SIG-M5 treated with dmso at 0.1 percent for 504 hours (cell line): Measurements from ENCODE around the gene CD200.
A peak's percentile ranks its signal among the peaks of the same experiment; 100 is the strongest.

ENCODE experiments used
- DNase-seq: peaks from one replicate; lab custom pipeline; 2025; ENCODE audit not compliant: unreplicated experiment; lab: John Stamatoyannopoulos, UW

CD200 gene

DNA sequence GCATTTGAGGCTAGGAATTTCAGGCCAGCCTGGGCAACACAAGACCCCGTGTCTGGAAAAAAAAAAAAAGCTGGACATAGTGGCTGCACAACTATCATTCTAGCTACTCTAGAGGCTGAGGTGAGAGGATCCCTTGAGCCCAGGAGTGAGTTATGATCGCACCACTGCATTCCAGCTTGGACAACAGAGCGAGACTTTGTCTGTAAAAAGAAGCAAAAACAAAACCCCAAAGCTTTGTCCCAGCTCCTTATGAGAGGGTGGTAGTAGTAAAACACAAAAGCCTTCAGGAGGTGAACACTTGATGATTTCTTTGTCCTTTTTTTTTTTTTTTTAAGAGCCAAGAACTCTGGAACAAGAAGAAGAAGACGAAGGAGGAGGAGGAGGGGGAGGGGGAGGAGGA, 1.1 kb upstream of the CD200 start:
- DNase-seq = no peak

DNA sequence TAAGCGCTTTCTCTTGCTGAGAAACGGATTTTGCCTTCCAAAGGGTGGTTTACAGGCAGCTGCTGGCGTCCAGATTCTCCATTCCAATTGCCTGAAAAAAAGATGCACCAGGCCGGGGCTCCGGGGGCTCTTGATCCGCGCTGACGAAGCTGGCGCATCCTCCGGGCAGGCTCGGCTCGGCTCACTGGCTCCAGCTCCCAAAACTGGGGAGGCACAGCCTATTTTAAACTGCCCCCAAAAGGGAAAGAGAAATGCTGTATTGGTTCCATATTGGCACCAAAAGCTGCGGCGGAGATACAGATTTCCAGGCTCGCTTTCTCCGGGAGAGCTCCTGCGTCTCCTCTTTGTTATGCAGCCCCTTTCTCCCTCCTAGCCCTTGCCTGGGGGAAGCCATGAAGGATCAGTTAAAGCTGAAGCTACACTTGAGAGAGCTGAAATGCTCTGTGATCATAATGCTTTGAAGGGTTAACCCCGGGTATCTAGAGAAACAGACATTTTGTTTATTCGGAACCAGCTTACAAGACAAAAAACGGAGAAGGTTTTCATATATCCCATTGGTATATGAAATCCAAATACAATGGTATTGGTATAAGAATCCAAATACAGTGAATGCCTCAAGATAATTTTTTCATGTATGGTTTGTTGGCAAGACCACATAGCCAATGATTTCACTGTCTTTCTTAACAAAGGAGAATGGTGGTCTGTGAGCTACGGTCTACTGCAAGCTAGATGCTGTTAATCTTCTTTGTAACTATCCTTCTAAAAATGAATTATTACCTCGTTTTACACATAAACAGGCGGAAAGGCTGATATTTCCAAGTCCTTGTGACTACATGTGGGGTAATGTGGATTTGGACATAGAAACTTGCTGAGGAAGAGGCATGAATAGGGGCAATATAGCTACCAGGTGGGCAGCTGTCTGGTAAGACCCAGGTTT, 693 bp downstream of the CD200 start:
- no peak for DNase-seq

DNA sequence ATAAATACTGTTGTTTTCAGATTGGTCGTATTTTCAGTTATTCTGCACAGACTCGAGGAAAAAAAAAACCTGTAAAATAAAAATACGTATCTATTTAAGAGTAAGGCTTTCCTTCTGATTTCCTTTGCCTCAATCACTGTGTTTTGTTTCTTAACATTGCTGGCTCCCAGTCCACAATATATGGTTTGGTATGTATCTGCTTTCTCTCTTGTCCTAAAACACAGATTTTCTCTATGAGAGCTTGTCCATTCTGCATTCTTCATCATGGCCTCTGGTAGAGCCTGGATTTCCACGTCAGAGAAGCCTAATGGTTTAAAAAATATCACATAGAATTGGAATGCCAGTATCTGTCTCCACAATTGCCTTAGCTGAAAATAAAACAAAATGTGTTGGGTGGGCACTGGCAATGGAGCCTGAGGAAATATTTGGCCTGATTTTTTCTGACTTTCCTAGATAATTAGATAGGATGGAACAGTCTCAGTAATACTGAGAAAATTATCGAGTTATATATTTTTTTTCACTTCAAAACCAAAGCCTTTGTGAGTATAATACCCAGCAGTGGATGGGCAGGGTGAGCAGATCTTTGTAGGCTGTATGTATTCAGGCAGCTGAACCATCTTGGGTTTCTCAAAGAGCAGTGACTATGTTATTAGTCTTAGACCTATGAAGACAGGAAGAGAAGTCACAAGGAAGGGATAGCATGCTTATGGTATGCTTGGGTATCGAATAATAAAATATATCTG, 1.9 kb downstream of the CD200 start:
- no peak for DNase-seq

DNA sequence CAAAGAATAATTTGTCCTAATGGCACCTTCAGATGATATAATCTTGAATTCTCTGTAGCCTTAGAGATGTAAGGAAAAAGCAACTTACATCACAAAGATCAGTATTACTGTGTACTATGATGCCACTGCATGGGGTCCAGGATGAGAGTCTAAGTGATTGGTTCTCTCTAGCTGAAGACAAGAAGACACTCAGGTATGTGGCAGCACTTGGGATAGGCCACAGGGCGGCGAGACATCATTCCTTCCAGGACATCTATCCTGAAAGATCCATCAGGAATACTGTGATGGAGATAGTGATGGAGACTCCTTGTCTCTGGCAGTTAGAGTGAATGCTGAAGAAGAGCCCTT, 2.5 kb downstream of the CD200 start:
- no peak for DNase-seq

DNA sequence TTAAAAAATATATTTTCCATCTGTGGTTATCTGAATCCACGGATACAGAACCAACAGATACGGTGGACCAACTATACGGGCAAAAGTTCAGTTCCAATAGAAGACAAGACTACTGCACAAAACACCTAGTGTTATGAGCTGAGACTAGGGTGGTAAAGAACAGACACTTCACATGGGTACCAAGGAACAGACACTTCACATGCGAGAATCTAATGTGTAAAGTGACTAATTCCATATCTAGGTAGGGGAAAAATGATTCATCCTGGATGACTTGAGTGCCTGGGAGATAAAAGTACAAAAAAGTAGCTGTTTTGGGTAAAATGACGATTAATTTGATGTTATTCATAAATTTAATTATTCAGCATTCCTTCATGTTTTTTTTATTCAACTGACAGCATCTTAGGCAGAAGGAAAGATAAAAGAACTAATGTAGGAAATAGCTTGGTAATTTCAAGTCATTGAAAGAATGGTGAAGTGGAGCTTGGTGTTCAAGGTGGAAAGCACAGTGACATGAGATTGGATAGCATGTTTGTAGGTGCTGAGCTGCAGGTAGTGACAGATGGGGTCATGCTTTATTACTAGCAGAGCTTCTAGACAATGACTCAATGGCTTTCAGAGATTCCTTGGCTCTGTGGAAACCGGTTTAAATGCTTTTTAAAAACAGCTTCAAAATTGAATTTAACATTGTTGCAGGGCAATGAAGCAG, 5.2 kb downstream of the CD200 start:
- DNase-seq = no peak

DNA sequence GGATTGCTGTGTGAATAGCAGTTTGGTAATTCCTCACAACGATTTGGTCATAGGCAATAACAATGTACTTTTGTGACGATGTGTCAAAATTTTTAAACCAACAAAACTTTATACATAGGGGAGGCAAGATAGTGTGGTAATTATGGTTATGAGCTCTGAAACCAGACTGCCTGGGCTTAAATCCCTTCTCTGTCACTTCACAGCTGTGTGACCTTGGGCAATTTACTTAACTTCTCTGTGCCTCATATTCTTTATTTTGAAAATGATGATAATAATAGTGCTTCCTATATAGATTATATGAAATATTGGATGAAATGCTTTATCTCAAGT, 5.7 kb downstream of the CD200 start:
- DNase-seq = no peak

DNA sequence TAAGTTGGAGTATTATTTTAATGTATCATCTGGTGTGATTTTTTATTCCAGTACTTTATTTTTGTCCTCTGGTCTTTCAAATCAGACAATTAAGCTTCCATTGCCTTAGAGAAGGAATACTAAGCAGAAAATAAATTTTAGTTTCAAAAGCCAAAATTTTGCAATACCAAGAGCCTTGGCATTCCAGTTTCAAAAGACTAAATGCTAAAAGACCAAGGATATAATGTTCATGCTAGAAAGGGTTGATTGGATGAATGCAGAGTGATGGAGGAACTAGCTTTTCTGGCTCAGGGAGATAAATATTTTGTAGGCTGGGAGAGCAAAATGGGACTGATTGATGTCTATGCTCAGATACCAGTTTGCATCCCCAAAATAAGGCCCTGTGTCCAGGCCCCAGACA, 6.2 kb downstream of the CD200 start:
- DNase-seq = no peak

DNA sequence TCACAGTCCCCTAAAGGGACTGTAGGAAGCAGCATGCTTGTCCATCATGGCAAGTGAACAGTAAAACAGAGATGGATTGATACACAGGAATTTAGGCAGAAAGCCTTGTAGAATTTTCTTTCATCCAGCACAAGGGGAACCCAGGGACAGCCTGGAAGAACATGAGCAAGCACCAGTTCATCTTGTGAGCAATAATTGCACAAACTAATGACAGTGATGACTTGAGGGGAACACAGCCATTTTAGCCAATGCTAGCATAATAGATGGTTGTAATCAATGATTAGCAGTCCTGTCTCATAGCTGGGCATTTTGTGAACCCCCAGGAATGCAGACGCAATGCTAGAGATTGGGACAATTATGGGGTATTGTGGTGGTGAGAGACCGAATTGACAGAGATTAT, 6.7 kb downstream of the CD200 start:
- no peak for DNase-seq

DNA sequence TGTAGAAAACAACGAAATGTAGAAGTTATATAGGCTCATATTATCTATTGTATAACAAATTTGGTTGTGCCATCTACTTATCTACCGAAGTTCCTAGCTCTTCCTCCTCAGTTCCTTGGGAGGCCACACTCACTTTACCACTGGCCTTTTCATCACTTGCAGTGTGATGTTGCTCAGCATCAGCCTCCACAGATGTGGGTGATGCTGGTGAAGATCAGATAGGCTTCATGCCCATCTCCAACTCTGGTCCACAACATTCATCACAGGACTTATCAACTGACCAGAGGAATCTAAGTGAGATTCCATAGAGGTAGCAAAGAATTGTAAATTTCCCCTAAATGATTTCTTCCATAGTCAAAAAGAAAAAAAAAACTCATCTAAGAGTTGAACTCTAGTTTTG, 8.4 kb downstream of the CD200 start:
- no peak for DNase-seq

DNA sequence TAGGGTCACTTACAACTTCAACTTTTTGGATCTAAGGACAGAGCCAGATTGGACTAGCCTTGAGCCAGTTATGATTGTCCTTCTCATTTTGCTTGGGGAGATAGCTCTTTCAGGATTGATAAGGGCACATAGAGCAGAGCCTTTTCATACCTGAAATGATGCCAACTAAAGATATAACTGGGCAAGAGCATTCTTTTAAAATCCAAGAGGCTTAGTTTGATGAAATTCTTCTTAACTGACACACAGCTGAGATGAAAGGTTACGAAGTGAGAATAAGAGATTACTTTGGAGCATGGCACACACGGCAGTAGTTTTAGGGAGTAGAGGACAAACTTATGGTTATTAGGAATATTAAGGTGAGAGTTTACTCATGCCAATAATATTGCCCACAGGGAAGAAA, 12.7 kb downstream of the CD200 start:
- no peak for DNase-seq

DNA sequence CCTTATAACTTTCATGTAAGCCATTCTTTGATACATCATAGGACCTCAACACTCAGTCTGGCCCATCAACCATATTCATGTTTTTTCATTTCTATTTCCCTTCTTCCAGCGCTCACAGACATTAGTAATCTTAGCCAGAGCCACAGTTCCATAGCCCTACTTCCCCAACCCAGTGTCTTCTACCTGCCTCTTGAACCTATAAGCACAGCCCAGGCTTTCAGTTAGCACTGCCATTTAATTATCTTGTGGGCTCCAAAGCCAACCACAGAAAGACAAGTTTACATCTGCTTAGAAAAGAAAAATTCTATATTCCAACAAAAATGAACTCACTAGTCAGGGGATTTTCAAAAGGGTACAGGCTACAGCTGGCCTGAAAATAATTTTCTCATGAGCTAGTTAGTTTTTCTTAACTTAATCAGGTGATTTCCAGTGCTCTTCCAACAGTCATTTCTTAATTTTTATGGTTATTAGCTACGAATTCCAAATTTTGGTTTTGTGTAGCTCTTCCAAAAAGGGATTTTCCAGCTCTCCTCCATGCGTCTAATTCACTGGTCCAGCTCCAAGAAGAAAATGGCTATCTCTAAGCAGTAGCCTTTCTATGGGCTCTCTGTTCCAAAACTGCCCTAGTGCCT, 13.7 kb downstream of the CD200 start:
- DNase-seq = no peak

DNA sequence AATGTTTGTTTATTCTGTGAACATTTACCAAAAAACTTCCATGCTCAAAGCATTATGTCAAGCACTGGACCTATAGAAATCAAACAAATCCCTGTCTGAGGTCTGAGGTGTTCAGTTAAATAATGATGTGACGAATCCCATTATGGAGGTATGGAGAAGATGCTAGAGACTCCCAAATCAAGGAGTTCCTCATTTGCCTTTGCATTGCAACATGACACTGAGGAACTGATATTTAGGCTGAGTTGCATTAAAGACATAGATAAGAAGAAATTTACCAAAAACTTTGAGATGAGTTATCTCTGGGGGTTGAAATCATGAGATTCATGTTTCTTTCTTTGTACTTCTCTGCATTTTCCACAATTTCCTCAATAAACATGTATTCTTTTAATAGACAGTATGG, 16.0 kb downstream of the CD200 start:
- peak; percentile 13 for DNase-seq

DNA sequence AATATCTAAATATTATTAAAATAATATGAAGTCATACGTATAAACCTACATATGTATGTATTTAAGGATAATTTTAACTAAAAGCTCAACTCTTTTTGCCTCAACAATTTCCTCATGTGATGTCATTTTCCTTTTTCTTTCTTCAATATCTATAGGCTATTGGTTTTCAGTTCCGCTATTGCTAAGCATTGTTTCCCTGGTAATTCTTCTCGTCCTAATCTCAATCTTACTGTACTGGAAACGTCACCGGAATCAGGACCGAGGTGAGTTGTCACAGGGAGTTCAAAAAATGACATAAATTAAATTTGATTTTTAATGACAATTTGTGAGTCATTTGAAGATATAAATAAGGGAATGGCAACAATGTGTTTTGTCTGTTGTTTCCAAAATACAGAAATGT, 16.6 kb downstream of the CD200 start:
- no peak for DNase-seq

DNA sequence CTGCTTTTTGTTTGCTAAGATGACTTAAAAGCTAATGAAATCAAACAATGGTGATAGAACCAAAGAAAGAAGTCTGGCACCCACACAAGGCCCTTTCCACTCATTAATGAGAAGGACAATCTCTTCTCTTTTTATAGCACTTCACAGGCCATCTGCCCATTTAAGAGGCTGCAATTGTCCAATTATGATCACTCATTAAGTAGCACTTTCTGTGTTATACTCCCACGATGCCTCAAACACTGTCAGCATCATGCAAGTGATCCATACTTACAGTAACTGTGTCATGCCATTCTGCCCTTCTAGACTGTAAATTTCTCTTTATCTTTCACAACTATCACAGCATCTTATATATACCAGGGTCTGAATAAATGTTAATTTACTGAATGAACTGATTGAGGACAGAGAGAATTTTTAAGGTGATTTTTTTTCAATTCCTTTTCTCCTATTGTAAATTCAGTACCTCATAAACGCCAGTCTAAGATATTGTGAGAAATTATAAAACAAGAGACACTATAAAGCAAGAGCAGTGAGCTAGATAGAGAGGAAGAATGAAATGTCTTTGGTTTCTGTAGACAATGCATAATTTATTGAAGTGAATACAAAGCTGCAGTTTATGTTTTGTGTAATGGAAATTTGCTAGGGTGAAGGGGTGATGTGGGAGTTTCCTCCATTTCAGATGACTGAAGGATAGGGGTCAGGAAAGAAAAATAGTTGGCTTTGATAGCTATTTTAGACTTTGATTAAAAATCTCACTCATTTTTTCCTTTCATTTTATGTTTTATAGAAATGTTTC, 17.3 kb downstream of the CD200 start:
- no peak for DNase-seq

DNA sequence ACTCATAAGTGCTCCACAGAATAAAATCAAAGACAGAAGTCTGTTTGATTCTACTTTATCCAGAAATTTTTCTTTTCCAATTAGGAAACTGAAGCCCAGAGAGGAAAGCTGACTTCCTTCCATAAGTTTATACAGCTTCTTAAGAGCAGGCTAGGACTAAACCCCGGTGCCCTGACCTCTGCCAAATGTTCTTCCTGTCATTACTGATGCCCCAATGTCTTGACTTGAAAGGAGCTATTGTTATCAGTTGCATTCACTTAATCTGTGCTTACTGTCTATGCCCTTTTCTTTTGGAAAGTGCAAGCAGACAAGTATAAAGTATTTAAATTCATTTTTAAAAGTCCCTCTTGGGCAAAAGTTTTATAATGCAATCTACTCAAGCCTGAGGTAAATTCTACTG, 18.1 kb downstream of the CD200 start:
- DNase-seq = no peak

DNA sequence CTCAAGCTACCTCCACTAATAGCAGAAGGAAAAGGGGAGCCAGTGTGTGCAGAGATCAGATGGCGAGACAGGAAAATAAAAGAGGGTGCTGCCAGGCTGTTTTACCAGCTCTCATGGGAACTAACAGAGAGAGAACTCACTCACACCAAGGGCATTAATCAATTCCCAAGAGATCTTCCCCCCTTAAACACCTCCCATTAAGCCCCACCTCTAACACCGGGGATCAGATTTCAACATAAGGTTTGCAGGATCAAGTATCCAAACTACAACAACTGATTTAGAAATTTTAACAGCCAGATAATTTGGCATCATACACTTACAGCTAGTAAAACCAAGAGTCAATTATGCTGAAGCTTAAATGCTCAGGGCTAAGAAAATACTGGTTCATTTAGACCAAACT, 18.9 kb downstream of the CD200 start:
- DNase-seq = no peak

DNA sequence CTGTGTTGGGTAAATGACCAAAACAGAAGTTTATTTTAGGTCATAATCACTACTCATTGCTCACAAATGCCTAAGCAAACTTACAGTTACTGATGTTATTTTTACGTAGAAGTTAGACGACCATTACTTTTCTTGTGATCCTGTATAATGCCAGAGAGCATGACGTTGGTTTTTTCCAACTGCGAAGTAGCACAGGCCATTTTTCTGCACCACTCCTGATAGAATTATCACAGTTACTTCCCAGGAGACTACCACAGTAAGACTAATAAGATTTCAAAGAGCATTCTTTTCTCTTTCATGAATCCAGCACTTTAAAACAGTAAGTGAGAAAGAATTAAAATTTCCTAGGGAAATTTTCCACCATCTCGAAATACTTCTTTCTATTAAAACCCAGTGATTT, 19.8 kb downstream of the CD200 start:
- no peak for DNase-seq

DNA sequence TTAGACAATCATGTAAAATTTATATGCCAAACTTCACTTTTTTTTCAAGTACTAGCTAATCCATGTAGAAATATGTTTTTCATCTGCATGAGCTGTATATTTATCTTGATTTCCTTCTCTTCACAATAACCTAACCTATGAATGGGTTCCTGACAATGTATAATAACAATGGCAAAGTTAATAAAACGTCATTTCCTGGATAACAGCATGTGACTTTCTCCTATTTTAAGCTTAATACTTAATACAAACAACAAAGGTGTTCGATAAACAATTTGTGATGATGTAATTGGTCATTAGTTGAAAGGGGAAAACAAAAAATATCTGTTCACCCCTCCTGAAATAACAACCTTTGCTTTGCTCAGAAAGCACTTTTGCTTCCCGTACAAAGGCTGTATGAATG, 20.4 kb downstream of the CD200 start:
- no peak for DNase-seq

DNA sequence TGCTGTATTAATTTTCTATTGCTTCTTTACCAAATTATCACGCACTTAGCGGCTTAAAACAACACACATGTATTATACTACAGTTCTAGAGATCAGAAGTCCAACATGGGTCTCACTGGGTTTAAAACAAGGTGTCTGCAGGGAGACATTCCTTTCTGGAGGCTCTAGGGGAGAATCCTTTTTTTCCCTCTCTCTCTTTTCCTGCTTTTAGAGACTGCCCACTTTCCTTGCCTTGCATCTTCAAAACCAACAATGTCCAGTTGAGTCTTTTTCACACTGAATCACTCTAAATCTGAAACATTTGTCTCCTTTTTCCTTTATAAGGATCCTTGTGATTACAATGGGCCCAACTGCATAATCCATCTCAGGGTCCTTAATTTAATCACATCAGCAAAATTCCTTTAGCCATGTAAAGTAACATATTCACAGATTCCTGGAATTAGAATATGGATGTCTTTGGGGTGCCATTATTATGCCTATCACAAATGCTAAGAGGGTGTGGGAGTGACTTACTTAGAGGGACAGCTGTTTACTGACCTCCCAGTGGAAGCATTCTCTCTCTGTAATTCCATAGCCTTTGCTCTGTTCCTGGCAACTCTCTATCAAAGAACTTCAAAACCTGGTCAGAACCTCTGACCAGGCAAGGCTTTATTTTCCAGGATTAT, 21.8 kb downstream of the CD200 start:
- no peak for DNase-seq

DNA sequence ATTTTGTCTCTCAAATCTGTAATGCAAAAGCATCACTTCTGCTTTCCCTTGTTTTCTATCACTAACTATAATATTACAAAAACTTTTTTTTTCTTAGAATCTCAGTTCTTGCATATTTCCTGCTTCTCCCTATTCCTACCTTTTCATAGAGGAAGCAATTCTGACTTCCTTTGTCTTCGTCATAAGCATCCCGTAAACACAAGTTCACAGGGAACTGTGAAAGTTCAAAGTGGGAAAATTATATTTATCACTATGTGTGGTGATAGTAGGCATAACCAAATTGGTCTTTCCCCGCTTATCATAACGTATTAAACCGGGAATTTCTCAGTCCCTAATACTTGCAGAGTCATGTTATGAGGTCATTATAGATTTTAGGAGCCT, 22.3 kb downstream of the CD200 start:
- DNase-seq = no peak
